PC-9 (cell line): ENCODE measurements around the gene FLYWCH2. TPM values are rescaled to one million over a fixed set of nuclear protein-coding genes. Genes with fewer than 3 reads are reported as not detected.
"Not testable (repeated sequence)": the region's sequence is repeated elsewhere in the genome, so short reads cannot be mapped to it uniquely, and the experiment has no call there.

Experiments used
- BruUV-seq: library from RNA; stranded (reverse); fragments of 400-500 nt; replicated peaks from 2 replicates; lab custom pipeline; 2021; lab: Mats Ljungman, UMichigan
- CTCF ChIA-PET: fragments of 300-600 bp; sonication (Branson Sonifier 250); formaldehyde crosslinking; loops from one replicate; lab custom pipeline; 2022; ENCODE audit warnings: antibody characterized with exemption; lab: Charles Lee
- POLR2A ChIA-PET: fragments of 300-600 bp; sonication (Branson Sonifier 250); formaldehyde crosslinking; loops from one replicate; lab custom pipeline; 2022; ENCODE audit warnings: antibody characterized with exemption; ENCODE audit not compliant: unreplicated experiment; lab: Charles Lee
- DNase-seq, 2 experiments: peaks; one replicate each; pipeline versions ENCODE4 v3.0.0 to v3.0.0-alpha.2; 2015 to 2022; ENCODE audit warnings: mixed read lengths in 1 of 2
- H2AFZ ChIP-seq: fragments of 200-600 bp; sonication (generic); 2 replicates; pipeline ENCODE4 v1.8.1; 2017; ENCODE audit warnings: antibody characterized with exemption
- H3F3A ChIP-seq: fragments of 200-600 bp; sonication (generic); 2 replicates; pipeline ENCODE4 v1.8.1; 2017; ENCODE audit warnings: antibody characterized with exemption, mild to moderate bottlenecking, low read depth; ENCODE audit not compliant: insufficient read depth
- H3K27ac ChIP-seq: fragments of 200-600 bp; sonication (generic); 2 replicates; pipeline ENCODE4 v1.6.1; 2016; ENCODE audit warnings: mixed run types
- H3K27me3 ChIP-seq: fragments of 200-600 bp; sonication (generic); 2 replicates; pipeline ENCODE4 v1.6.1; 2016; ENCODE audit warnings: low read depth, mixed run types; ENCODE audit not compliant: insufficient read depth
- H3K36me3 ChIP-seq: fragments of 200-600 bp; sonication (generic); 2 replicates; pipeline ENCODE4 v1.6.1; 2016; ENCODE audit warnings: low read depth, mixed run types
- H3K4me1 ChIP-seq: fragments of 200-600 bp; sonication (generic); replicated peaks from 2 replicates; pipeline ENCODE4 v1.6.1; 2016; ENCODE audit warnings: mixed run types; ENCODE audit not compliant: insufficient read depth
- H3K4me2 ChIP-seq: fragments of 200-600 bp; sonication (generic); 2 replicates; pipeline ENCODE4 v1.6.1; 2017; ENCODE audit warnings: mixed run types
- H3K4me3 ChIP-seq: fragments of 200-600 bp; sonication (generic); 2 replicates; pipeline ENCODE4 v1.6.1; 2016; ENCODE audit warnings: mixed run types
- H3K79me2 ChIP-seq: fragments of 200-600 bp; sonication (generic); 2 replicates; pipeline ENCODE4 v1.6.1; 2017; ENCODE audit warnings: low read depth, mixed run types
- H3K9me2 ChIP-seq: fragments of 200-600 bp; sonication (generic); 2 replicates; pipeline ENCODE4 v1.8.1; 2017; ENCODE audit warnings: mild to moderate bottlenecking; ENCODE audit not compliant: insufficient read depth
- H3K9me3 ChIP-seq: fragments of 200-600 bp; sonication (generic); 2 replicates; pipeline ENCODE4 v1.8.1; 2016; ENCODE audit warnings: low read depth; ENCODE audit not compliant: insufficient read depth
- H4K20me1 ChIP-seq: fragments of 200-600 bp; sonication (generic); 2 replicates; pipeline ENCODE4 v1.8.1; 2017; ENCODE audit not compliant: insufficient read depth
- EZH2 ChIP-seq: fragments of 200-600 bp; sonication (generic); IDR thresholded peaks from 2 replicates; pipeline ENCODE4 v1.8.0; 2017; ENCODE audit warnings: antibody characterized with exemption, low read depth
- intact Hi-C: fragments of 100-400 bp; cut with micrococcal nuclease; formaldehyde crosslinking; loops from one replicate; pipeline ENCODE4 v1.10.0; 2022; ENCODE audit not compliant: unreplicated experiment
- total RNA-seq: library from RNA; stranded (reverse); gene quantifications from 2 replicates; pipeline ENCODE4 v1.2.3, GENCODE V29; 2021
- TF ChIP-seq, protein P1 (sequence below): fragments of 200-600 bp; sonication (generic); conservative IDR thresholded peaks from 2 replicates; pipeline ENCODE4 v1.6.1; 2017; ENCODE audit warnings: mixed run types, antibody characterized with exemption, mild to moderate bottlenecking, moderate library complexity

The FLYWCH2 gene
- total RNA-seq, 1 experiment from 2014 or later = 41.5 TPM

DNA sequence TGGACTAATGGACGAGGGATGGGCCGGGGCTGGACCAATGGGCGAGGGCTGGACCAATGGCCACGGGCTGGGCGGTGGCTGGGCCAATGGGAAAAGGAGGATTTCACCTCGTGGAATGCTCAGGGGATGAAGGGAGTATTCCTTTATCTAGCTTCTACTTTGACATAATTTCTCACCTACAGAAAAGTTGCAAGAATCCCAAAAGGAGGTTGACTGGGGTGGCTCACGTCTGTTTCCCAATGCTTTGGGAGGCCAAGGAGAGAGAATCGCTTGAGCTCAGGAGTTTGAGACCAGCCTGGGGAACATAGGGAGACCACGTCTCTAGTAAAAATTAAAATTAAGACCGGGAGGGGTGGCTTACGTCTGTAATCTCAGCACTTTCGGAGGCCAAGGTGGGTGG is 23.0 kb downstream of the FLYWCH2 start:
- peak overlapping the region; percentile 15; the same call in 1 of the 2 replicates for H3K4me3 ChIP-seq
- no peaks in the 10 kb centered on the region for H3K79me2 ChIP-seq
- H4K20me1 ChIP-seq = no peaks in the 10 kb centered on the region
- H3K9me3 ChIP-seq = no peaks in the 10 kb centered on the region
- no peaks in the 10 kb centered on the region for H3K27me3 ChIP-seq
- H2AFZ ChIP-seq = no peak overlapping the region
- intact Hi-C loops = loop anchor here (2.0 to 10.0 kb wide), 5 partner anchors 59 to 681 kb away; partner anchors contain the start of genes E4F1, KREMEN2 and PRSS27
- H3K27ac ChIP-seq = no peak overlapping the region
- no peaks in the 10 kb centered on the region for H3K9me2 ChIP-seq
- H3K4me2 ChIP-seq = peak overlapping the region; percentile 76
- no peak for DNase-seq
- H3K36me3 ChIP-seq = no peaks in the 10 kb centered on the region
- CTCF ChIA-PET = interaction anchor here (0.5 to 1.4 kb wide), 7 partner anchors 21 to 1182 kb away, joined by 3 to 5 read pairs (median 3); partner anchors contain the start of genes FLYWCH2 and KCTD5
- POLR2A ChIA-PET = interaction anchor here (0.5 to 1.0 kb wide), 8 partner anchors 10 to 1572 kb away, joined by 3 to 16 read pairs (median 4); partner anchors contain the start of genes BAIAP3, FLYWCH2 and TNFRSF12A
- no TSS peak for BruUV-seq
- peaks cover 29% of the 10 kb centered on the region for H3F3A ChIP-seq
- no peak for TF ChIP-seq EZH2
- TF ChIP-seq, protein P1, sequence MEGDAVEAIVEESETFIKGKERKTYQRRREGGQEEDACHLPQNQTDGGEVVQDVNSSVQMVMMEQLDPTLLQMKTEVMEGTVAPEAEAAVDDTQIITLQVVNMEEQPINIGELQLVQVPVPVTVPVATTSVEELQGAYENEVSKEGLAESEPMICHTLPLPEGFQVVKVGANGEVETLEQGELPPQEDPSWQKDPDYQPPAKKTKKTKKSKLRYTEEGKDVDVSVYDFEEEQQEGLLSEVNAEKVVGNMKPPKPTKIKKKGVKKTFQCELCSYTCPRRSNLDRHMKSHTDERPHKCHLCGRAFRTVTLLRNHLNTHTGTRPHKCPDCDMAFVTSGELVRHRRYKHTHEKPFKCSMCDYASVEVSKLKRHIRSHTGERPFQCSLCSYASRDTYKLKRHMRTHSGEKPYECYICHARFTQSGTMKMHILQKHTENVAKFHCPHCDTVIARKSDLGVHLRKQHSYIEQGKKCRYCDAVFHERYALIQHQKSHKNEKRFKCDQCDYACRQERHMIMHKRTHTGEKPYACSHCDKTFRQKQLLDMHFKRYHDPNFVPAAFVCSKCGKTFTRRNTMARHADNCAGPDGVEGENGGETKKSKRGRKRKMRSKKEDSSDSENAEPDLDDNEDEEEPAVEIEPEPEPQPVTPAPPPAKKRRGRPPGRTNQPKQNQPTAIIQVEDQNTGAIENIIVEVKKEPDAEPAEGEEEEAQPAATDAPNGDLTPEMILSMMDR = no peak
- H3K4me1 ChIP-seq = peaks cover 27% of the 10 kb centered on the region

DNA sequence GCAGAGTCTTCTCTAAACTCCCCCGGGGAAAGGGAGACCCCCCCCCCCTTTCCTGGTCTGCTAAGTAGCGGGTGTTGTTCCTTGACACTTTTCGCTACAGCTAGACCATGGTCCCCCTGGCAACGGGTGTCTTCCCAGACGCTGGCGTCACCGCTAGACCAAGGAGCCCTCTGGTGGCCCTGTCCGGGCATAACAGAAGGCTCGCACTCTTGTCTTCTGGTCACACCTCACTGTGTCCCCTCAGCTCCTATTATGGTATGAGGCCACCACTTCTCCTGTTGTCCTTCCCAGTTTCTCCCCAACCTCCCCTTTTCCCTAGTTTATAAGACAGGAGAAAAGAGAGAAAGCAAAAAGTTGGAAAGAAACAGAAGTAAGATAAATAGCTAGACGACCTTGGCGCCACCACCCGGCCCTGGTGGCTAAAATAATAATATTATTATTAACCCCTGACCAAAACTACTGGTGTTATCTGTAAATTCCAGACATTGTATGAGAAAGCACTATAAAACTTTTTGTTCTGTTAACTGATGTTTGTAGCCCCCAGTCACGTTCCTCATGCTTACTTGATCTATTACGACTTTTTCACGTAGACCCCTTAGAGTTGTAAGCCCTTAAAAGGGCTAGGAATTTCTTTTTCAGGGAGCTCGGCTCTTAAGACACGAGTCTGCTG is 24.2 kb downstream of the FLYWCH2 start:
- Histone ChIP-seq H3F3A (peaks cover 29% of the 10 kb centered on the region), H3K4me2 (peak overlapping the region; percentile 59; the same call in 1 of the 2 replicates), H3K4me1 (peaks cover 29% of the 10 kb centered on the region)
- H3K9me2 ChIP-seq, H3K4me3 ChIP-seq, BruUV-seq, H3K27ac ChIP-seq, H4K20me1 ChIP-seq, H2AFZ ChIP-seq, H3K79me2 ChIP-seq, H3K27me3 ChIP-seq, H3K36me3 ChIP-seq, H3K9me3 ChIP-seq: not testable (repeated sequence)
- CTCF ChIA-PET = interaction anchor here (0.6 to 1.1 kb wide), 3 partner anchors 25 to 1068 kb away, joined by 4 to 5 read pairs (median 4); partner anchors contain the start of gene FLYWCH2
- TF ChIP-seq, protein P1 = peak; percentile 64
- peak; percentile 37 to 58 for DNase-seq
- intact Hi-C loops = loop anchor here (5.0 to 10.0 kb wide), 2 partner anchors 70 to 682 kb away; partner anchors contain the start of gene E4F1
- POLR2A ChIA-PET = interaction anchor here (0.6 kb wide), 1 partner anchor 225 kb away, joined by 3 read pairs; the partner anchor contains the start of gene KCTD5

DNA sequence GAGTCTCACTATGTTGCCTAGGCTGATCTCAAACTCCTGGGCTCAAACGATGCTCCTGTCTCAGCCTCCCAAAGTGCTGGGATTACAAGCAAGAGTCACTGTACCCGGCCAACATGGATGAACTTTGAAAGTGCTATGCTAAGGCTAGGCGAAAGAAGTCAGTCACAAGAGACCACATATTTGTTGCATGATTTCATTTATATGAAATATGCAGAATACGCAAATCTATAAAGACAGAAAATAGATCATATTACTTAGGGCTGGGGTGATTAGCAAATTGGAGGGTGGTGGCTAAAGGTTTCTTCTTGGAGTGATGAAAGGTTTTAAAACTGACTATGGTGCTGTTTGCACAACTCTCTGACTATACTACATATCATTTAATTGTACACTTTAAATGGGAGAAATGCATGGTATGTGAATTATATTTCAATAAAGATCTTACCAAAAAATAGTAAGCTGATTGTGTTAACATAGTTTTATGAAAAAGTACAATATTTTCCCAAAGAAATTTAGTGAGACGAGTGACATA is 27.5 kb downstream of the FLYWCH2 start:
- peaks cover 32% of the 10 kb centered on the region for H3F3A ChIP-seq
- ChIA-PET POLR2A (no interaction called here), CTCF (interaction anchor here (0.7 kb wide), 1 partner anchor 40 kb away, joined by 9 read pairs; no protein-coding TSS in a partner anchor)
- TF ChIP-seq EZH2 = no peak
- TF ChIP-seq, protein P1 = no peak
- no peaks in the 10 kb centered on the region for H3K9me2 ChIP-seq
- no peak overlapping the region for H3K4me3 ChIP-seq
- peak overlapping the region; percentile 81; the same call in 1 of the 2 replicates for H3K4me2 ChIP-seq
- peaks cover 8% of the 10 kb centered on the region for H3K79me2 ChIP-seq
- H2AFZ ChIP-seq = no peak overlapping the region
- intact Hi-C loops = no loop called here
- no peaks in the 10 kb centered on the region; the same call in 1 of the 2 replicates for H4K20me1 ChIP-seq
- no peaks in the 10 kb centered on the region for H3K27me3 ChIP-seq
- 0 out of 2 replicates have a peak, but pooled peaks cover 8% of the 10 kb centered on the region for H3K36me3 ChIP-seq
- peaks cover 35% of the 10 kb centered on the region for H3K4me1 ChIP-seq
- BruUV-seq = no TSS peak
- H3K27ac ChIP-seq = no peak overlapping the region
- H3K9me3 ChIP-seq = no peaks in the 10 kb centered on the region
- peak in 1 of 2 experiments; percentile 41 for DNase-seq
